ENCODE measurements around the gene FREM1.

The FREM1 gene

DNA sequence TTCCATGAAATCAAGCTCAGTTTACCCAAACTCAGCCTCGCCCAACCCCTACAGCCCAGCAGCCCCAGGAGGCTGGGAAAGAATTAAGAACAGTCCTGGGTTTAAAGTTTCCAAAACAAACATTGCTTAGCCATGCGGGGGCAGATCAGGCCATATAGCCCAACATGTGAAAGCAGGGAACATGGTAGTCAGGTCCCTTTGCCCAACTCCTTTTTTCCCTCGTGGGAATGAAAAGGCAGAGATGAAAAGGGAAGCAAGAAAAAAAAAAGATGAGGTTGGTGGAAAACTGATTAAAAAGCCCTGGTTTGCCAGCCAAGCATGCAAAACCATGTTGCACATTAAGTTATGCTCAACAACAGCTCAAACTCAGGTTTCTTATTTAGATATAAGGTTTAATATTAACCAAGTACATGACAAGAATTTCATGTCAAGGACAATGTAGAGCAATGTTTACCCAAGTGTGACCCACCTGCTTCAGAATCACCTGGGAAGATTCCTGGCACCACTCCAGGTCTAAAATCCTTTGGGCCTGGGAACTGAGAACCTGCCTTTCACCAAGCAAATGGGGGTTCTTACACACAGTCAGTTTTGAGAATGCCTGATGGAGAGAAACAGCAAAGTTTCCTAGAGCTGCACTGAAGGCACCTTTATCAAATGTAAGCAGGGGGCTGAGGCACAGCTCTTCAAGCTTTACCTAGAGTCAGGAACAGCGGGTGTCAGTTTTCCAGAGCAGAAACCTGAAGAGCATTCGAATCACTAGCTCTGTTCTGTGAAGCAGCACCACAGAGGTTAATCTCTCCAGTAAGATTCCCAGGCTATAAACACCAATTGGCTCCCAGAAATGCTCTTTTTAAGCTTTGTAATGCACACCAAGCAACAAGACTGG is 1.7 kb downstream of the FREM1 start:
- DNase-seq, result no peak

DNA sequence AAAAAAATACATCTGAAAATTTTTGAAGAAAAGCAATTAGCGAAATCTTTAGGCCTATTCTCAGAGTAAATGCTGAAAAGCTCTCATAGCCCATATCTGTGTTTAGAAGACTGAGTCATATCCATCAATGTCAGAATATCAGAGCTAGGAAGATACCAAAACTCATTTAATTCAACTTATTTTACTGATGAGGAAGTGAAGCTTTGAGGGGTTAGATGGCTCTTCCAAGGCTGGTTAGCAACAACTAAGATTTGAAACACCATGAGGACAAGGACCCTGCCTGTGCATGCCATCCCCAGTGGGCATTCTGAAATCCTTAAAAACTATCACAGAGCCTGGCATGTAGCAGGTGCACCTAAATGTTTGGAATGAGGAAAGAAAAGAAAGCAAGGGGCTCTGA is 2.5 kb downstream of the FREM1 start:
- DNase-seq, result no peak

DNA sequence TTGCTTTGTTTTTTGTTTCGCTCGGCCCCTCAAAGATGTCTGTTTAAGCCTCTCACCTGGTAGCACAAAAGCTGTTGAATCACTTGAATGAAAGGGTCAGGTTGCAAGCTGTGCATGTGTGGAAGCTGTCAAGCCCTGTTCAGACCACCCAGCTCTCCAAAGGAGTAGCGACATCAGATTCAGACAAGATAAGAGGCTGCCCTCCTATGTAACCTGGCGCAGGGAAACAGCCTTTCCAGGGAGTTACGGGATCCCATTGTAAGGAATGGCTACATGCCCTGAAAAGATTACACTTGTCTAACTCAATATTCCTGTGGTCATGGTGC is 2.9 kb downstream of the FREM1 start:
- no peak for DNase-seq

DNA sequence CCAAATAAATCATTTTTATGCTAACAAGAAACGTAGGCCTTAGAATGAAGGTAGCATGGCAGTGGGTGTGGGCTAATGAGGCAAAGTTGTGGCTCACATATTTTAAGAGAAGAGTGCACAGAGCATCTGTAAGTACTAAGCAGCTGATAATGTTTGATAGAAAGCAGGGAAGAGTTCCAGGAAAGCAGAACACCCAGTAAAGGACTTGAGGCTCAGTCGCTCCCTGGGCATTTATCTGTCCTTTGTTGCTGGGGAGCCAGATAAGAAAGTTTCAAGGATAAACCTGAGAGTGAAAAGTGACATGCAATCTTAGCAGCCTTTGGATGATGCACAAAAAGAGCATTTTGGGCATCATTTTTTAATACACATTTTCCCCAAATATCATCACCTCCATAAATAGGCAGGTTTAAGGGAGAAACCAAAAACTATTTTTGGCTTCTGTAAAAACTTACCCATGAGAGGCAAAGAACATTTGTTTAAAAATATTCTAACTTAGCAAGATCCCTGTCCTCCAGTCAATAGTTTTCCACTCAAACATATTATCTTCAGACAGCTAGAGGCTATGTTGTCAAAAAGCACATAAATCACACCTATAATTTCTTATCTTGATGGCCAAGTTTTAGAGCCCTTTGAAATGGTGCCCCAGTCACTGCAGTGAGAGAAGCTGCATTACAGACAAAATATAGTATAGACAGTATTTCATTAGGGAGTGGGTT is 3.4 kb downstream of the FREM1 start:
- no peak for DNase-seq

DNA sequence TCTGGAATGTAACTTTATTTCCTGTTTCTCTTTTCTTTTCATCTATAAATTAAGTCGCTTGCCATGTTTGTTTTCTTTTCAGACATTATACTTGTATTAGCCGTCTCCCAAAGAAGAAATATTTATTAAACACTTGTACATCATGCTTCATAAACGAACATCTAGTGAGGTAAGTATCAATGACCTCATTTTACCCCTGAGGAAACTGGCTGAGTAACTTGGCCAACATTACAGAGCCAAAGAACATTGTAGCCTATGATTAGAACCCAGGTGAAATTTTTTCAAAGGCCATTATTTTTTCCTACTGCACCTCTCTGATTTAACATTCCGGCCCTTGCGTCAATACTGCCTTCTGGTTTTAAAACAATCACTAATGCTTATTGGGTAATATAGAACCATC is 4.2 kb downstream of the FREM1 start:
- DNase-seq, result no peak

DNA sequence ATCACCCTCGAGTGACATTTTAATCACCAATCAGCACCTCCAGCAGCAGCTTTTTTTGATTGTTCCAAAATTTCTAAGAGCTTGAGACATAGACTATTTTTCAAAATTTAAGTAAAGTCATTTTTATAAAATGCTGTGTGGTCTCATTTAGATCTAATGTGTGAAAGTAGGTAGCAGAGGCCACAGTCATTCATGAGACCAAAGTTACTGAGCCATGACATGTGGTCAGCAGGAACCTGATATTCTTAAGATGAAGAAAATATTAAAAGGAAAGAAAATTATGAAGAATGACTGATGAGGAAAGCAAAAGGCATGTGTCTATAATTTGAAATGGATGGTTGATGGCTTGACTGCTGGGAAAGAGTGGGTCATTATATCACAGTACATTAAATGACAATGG is 7.2 kb downstream of the FREM1 start:
- no peak for DNase-seq

DNA sequence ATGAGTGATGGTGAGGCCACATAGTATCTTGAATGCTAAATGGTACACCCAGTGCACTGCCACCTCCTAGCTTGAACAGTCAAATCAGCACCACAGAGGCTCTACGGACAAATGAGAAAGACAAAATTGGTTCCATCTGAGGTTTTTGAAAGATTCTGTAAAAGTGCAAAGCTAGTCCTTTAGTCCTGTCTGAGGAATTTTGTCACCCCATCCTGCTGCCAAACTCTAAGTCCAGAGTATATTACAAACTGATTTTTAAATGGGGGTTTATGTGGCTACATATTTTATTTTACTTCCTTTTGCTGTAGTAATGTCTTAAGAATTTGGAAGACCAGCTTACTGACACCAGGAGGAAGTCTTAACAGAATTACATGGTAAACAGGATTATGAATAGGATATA is 7.7 kb downstream of the FREM1 start:
- no peak for DNase-seq

DNA sequence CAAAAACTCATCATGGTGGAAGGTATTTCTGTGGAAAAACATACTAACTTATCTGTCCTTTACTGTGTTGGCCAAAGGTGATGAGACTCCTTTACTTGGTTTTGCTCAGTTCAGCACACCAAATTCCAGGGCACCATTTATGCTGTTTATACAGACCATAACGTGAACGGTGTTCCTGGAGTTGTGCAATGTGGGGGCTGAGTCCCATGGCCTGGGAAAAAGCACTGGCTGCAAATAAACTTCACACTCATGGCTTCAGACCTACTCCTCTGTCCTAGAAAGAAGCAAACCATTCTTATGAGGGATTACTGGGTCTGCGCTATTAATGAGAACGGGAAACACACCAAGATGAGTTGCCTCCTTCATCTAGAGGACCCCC is 10.4 kb downstream of the FREM1 start:
- no peak for DNase-seq

DNA sequence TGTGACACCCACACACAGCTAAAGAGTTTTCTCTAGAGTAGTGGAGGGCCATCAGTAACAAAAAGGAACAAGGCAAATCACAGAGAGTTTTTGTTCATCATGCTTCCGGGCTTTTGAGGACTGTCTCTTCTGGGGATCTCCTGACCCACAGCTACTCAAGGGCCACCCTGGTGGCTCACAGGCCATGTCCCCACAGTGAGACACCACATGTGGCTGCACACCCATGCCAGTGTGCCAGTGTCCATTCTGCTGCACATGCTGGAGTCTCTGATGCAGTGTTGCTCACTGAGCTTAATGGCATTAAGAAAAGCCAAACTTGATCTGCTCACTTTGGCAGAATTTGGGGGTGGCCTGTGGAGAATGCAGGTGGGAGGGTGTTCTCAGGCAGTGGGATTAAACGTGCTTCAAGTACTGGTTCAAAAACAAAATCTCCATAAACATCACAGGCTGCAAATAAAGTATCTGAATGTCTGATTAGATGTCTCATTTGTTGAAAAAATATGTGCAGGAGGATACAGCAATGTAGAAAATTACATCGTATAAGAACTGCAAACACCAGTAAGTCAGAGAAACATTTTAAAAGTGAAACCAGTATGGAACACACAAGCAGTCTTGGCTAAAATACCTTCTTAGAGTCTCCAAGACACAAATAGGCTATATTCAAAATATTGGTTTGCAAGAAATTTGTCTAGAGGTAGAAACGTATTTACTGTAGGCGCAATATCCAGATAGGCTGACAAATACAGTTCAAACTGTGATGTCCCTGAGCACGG is 11.0 kb downstream of the FREM1 start:
- DNase-seq, result no peak

DNA sequence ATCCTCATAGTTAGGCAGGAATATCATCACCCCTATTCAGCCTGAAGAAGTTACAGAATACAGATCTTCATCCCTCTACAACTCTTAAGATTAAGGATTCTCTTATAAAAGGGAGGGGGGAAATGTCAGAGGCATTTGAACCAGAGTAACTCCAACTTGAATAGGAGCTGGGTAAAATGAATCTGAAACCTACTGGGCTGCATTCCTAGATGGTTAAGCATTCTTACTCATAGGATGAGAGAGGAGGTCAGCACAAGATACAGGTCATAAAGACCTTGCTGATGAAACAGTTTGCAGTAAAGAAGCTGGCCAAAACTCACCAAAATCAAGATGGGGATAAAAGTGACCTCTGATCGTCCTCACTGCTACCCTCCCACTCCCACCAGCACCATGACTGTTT is 14.4 kb downstream of the FREM1 start:
- DNase-seq, result no peak

DNA sequence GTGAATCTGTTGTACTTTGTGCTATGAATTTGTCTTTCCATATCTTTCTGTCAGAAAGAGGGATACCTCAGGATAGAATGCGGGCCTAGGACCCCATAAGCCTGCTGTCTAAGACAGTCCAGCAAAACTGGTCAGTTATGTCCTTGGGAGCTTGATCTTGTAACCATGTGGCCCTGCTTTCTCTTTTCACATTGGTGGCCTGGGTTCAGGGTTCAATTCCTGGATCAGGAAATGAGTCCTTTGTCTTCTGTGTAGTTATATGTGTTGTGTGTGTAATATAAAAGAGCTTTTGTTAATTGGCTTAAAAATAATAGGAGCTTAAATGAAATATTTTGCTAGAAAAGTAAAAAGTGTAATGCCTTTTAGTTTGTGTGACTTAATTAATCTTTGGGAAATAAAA is 16.9 kb downstream of the FREM1 start:
- no peak for DNase-seq

DNA sequence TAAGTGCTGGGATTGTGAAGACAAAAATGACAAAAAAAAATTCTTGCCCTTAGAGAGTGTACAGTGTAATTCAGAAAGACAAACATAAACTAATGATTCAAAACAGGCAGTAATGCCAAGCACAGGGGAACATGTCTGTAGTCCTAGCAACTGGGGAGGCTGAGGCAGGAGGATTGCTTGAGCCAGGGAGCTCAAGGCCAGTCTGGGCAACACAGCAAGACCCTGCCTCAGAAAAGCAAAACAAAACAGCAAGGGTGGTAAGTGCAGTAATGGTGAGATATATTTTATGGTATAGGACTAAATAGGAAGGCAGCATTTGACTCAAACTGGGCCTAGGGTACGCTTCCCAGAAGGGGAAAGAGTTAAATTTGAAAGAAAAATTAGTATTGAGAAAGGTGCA is 18.9 kb downstream of the FREM1 start:
- DNase-seq, result no peak

DNA sequence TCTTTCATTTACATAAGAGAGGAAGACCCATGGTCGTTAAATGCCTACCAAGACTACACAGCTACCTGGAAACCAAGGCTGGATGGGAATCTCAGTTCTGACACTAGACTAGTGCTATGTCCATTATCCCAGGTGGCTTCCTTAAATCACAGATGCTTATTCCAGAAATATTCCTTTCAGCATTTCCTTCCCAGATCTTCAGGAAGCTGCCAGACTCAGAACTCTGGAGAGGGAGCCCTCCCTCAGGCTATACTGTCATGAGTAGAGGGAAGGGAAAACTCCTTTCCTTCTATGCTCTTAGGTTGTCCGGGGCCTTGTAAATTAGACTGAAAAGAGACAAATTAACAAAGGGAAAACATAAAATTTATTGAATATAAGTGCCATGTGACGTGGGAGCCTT is 20.8 kb downstream of the FREM1 start:
- no peak for DNase-seq

DNA sequence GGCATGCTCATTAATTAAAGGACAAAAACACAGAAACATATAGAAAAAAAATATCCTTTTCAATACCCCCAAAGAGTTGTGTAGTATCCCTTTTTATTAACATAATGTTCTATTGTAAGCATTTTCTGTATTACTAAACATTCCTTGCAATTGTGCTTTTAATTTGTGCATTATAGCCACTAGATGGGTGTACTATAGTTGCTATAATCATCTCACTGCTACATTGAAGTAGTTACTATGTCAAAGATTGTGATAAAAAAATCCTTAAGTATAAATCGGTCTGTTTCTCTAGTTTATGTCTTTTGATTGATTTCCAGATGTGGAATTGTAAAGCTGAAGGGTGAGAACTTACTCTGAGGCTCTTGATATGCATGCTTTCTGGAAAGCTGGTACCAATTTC is 21.4 kb downstream of the FREM1 start:
- DNase-seq, result no peak

DNA sequence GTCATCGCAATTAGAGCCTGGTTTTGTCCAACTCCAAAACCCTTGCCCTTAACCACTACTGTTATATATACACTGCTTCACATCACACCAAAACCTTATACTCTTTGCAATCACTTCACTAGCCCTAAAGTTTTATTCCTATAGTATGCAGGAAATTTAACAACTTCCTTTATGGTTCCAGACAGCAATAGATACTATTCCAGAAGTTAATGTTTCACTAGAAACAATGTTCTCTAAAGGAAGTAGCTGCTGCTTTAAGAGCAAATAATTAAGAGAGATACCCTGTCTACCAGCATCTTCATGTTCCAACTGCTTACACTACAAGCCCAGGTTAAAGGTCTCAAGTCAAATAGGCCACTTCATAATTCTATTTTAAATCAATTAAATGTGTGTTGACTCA is 22.0 kb downstream of the FREM1 start:
- DNase-seq, result no peak

DNA sequence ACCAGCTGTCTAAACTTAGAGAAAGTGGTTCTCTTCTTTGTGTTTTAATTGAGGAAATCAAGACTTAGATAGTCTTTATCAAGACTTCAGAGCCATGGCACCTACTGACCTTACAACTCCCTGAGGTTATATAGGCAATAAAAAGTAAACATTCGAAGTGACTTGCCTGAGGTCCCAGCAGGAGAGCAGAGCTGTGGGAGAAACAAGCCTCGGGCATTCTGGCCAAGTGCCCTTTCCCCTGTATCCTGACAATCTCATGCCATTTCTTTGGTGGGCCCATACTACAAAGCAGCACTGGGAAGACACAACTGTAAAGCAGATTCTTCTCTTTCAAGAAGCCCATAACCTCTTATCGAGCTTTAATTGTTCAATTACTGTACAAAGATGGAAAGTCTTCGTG is 23.1 kb downstream of the FREM1 start:
- DNase-seq, result no peak

DNA sequence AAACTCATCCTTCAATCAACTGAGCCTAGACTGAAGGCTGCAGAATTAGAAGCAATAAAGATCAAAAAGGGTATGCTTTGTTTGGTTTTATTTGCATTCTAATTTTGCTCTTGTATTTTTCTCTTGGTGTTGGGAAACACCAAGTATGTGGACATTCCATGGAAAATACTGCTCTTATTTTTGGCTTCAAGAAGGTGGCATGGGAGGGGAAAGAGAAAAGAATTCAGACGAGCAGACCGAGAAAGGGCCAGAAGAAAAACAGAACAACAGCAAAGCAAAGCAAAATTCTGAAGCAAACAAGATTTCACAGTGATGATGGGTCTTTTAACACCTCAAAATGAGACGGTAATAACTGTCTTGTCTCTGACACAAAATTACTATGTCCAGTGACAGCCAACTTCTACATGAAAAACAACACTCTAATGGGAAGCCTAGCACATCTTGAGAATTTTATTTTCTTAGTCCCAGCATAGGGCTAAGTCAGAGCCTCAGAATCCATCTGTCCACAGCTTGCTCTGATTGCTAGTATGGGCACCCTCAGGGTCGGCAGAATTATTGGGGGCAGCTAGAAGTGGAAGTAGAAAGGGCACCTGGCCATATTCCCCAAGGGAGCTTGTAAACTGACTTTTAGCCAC is 26.8 kb downstream of the FREM1 start:
- no peak for DNase-seq

DNA sequence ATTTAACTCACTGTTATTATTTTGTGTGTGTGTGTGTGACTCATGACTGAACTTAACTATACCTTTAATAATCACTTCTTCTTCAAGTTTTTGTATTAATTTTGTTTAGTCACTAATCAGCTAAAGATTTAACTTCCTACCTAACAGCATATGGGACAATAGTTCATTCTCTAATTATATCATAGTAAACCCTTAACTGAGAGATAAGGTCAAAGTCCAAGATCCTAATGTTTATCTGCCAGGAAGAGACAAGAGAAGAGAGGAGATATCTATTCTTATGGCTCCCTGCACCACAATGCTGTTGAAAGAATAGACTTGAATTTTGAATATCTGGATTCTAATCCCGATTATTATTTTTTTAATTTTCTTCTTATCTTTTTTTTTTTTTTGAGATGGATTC is 28.1 kb downstream of the FREM1 start:
- DNase-seq, result no peak

DNA sequence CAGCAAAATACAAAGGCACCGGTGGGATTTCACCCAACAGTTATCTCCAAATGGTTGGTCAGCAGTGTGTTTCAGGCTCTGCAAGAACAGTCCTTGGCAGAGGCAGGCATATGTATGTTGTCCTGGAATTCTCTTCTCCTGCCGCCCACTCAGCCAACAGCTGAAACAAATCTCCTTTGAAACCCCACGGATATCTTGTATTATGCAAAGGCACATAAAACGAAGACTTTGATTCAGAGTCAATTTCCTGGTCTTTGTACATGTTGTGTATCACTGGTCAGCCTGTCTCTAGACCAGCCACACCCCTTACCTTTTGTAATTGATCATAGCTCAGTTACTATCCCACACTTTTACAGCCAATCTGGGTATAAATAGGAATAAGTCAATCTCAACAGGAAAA is 29.2 kb downstream of the FREM1 start:
- no peak for DNase-seq

DNA sequence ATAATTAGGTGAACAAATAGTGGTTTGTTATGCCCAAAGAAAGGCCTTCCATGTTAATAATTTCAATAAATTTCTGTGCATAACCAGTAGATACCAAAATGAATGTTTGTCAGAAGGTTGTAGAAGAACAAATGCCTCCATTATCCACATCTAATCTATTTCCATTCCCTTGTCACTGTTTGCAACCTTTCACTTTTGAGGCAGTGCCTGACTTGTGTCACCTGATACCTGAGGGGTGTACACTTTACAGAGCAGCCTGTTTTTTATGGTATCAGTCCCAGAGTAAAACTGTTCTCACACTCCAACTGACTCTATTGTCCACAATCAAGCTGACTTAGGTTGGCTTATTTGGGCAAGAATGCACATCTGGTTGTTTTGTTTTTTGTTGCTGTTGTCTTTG is 40.1 kb downstream of the FREM1 start:
- no peak for DNase-seq

DNA sequence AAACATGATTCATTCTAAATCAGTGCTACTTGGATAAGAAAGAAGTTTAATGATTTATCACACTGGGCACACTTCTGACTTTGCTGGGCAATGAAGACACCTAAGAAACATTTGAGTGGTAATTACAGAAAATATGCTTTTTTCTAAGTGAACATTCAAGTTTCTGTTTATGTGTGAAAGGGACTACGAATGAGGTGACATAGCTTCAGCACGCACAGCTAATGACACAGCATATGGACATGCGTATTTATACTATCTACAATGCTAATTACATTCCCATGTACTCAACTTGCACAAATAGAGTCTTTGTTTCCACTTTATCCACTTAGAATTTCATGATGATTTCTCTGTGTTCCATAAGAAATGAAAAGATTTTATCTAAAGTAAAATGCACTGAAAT is 40.6 kb downstream of the FREM1 start:
- DNase-seq, result no peak

DNA sequence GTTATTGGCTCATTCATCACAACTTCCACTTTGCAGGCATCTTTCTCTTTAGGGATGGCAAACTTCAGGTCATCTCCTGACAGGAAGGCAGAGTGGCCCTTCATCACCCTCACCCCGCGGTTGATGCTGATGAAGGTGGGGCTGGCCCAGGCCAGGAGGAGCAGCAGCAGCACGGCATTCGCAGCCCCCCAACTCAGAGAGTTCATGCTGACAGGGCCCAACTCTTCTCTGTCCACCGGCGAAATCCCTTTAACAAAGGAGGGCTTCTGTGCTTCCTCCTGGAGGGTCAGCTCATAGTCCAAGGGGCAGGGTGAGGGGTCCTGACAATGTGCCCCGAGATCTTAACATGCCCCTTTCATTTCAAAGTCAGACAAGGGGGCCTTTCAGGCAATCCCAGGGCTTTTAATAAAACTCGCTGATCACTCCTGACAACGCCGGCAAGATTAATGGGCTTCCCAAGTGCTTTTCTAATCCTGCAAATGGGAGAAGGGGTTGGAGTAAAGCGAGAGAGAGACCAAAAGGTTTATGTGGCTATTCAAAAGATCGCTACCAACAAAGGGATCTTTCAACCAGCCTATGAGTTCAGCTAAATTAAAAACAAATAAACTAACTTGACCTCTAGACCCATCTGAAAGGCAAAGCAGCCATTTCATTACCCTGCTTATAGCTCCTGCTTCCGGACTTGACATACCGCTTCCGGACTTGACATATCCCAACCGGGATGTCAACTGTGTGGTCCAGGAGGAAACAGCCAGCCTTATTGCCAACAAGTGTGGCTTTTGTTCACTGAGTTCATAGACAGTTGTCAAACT is 41.2 kb downstream of the FREM1 start:
- DNase-seq, result no peak

DNA sequence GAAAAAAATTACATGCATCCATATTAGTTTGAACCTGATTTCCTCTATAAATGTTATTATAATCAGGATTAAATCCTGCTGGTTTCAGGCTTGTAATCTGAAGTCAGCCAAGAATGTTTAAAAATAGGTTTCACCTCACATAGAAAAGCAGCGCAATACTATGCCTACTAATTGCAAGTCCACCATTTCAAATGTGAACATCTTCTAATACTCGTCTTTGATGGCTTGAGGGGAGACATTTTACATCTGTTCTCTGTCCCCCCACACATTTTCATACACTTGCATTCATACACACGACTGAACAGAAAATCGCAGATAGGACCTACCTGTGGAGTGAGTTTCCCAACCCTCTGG is 41.8 kb downstream of the FREM1 start:
- DNase-seq, result no peak
